HCT116 (cell line): ENCODE data around the gene FHOD3. TPM values are rescaled to one million over a fixed set of nuclear protein-coding genes. Genes with fewer than 3 reads are reported as not detected.

Experiments
- ATAC-seq: fragments of 200-7000 bp; cut with Tn5 transposase; 2 replicates; pipeline ENCODE4 v1.9.1; 2020; ENCODE audit warnings: mild to moderate bottlenecking, moderate library complexity
- BruUV-seq: library from RNA; stranded (reverse); fragments of 400-500 nt; replicated peaks from 2 replicates; lab custom pipeline; 2021; lab: Mats Ljungman, UMichigan
- CTCF ChIA-PET: fragments of 300-600 bp; sonication (Branson Sonifier 250); formaldehyde crosslinking; loops from one replicate; lab custom pipeline; 2021; ENCODE audit warnings: antibody characterized with exemption; lab: Charles Lee
- POLR2A ChIA-PET: fragments of 300-600, 350-600 bp; sonication (Branson Sonifier 250); formaldehyde crosslinking; loops from one replicate; lab custom pipeline; 2021; ENCODE audit warnings: antibody characterized with exemption; lab: Charles Lee
- RAD21 ChIA-PET, 2 experiments: fragments of 300-600 bp; sonication (Branson Sonifier 250); formaldehyde crosslinking; loops; one replicate each; lab custom pipeline; 2023; ENCODE audit warnings: low total read pairs in 2 of 2; ENCODE audit not compliant: uncharacterized antibody in 2 of 2, unreplicated experiment in 2 of 2, low non-redundant PET in 1 of 2; lab: Charles Lee
- DNase-seq: peaks from one replicate; pipeline ENCODE4 v3.0.0-alpha.2; 2010; ENCODE audit warnings: low read depth, low spot score
- H2AFZ ChIP-seq: fragments of 200-600 bp; shearing (Covaris generic), sonication (generic); 2 replicates; pipeline ENCODE4 v1.6.1; 2017; ENCODE audit warnings: low read depth, mixed run types, mixed read lengths, antibody characterized with exemption, low read length; ENCODE audit not compliant: poor library complexity, severe bottlenecking
- H3K27ac ChIP-seq: 2 replicates; pipeline ENCODE4 v1.5.1; 2012; ENCODE audit warnings: low read depth, low read length
- H3K27me3 ChIP-seq: fragments of 200-600 bp; sonication (generic); 2 replicates; pipeline ENCODE4 v1.6.1; 2016; ENCODE audit warnings: mixed run types, low read length, mixed read lengths; ENCODE audit not compliant: insufficient read depth
- H3K36me3 ChIP-seq, 2 experiments: fragments of 200-500 bp in 1 of 2; fragments of 200-600 bp in 1 of 2; sonication (Bioruptor generic) in 1 of 2; sonication (generic) in 1 of 2; 2 replicates each; pipeline versions ENCODE4 v1.5.1 to v1.6.1; 2014 to 2016; ENCODE audit warnings: low read length in 2 of 2, inconsistent platforms in 1 of 2, mixed read lengths in 1 of 2, mixed run types in 1 of 2; ENCODE audit not compliant: insufficient read depth in 2 of 2, control insufficient read depth in 1 of 2
- H3K4me1 ChIP-seq, 2 experiments: fragments of 200-600 bp in 1 of 2; sonication (generic) in 1 of 2; 2 replicates each; pipeline versions ENCODE4 v1.5.1 to v1.6.1; 2012 to 2017; ENCODE audit warnings: low read length in 2 of 2, inconsistent platforms in 1 of 2, mild to moderate bottlenecking in 1 of 2, mixed read lengths in 1 of 2, mixed run types in 1 of 2, moderate library complexity in 1 of 2; ENCODE audit not compliant: insufficient read depth in 2 of 2, control insufficient read depth in 1 of 2
- H3K4me2 ChIP-seq: fragments of 200-600 bp; sonication (generic); 2 replicates; pipeline ENCODE4 v1.6.1; 2017; ENCODE audit warnings: mixed run types, low read length, mixed read lengths
- H3K4me3 ChIP-seq, 2 experiments: fragments of 200-600 bp in 1 of 2; sonication (generic) in 1 of 2; replicated peaks in 1 of 2; 2 replicates each; pipeline ENCODE4 v1.5.1; 2011 to 2016; ENCODE audit warnings: low read length in 2 of 2, control low read depth in 1 of 2, low read depth in 1 of 2, mild to moderate bottlenecking in 1 of 2, mixed read lengths in 1 of 2, mixed run types in 1 of 2
- H3K79me2 ChIP-seq: fragments of 200-600 bp; sonication (generic); 2 replicates; pipeline ENCODE4 v1.6.1; 2017; ENCODE audit warnings: mild to moderate bottlenecking, mixed run types, low read length, moderate library complexity, mixed read lengths; ENCODE audit not compliant: insufficient read depth
- H3K9ac ChIP-seq: fragments of 200-600 bp; sonication (generic); 2 replicates; pipeline ENCODE4 v1.6.1; 2016; ENCODE audit warnings: low read length, mixed read lengths
- H3K9me2 ChIP-seq: fragments of 200-600 bp; sonication (generic), shearing (Covaris generic); 2 replicates; pipeline ENCODE4 v1.6.1; 2017; ENCODE audit warnings: mixed run types, mild to moderate bottlenecking, moderate library complexity; ENCODE audit not compliant: insufficient read depth
- H3K9me3 ChIP-seq, 2 experiments: fragments of 200-500 bp in 1 of 2; fragments of 200-600 bp in 1 of 2; sonication (Bioruptor generic) in 1 of 2; sonication (generic) in 1 of 2; 2 replicates each; pipeline ENCODE4 v1.6.1; 2014 to 2017; ENCODE audit warnings: low read length in 2 of 2, mixed read lengths in 2 of 2, inconsistent platforms in 1 of 2, low read depth in 1 of 2, mild to moderate bottlenecking in 1 of 2, mixed run types in 1 of 2, moderate library complexity in 1 of 2; ENCODE audit not compliant: control insufficient read depth in 1 of 2, insufficient read depth in 1 of 2
- H4K20me1 ChIP-seq: fragments of 200-600 bp; sonication (generic), shearing (Covaris generic); 2 replicates; pipeline ENCODE4 v1.6.1; 2017; ENCODE audit warnings: mixed run types, mild to moderate bottlenecking, moderate library complexity; ENCODE audit not compliant: insufficient read depth
- CBX3 ChIP-seq: IDR thresholded peaks from 2 replicates; pipeline ENCODE4 v1.6.1; 2012; ENCODE audit warnings: low read depth
- CEBPB ChIP-seq: IDR thresholded peaks from 2 replicates; pipeline ENCODE4 v1.6.1; 2012; ENCODE audit warnings: low read depth
- EGR1 ChIP-seq: IDR thresholded peaks from 2 replicates; pipeline ENCODE4 v1.6.1; 2012; ENCODE audit warnings: low read depth
- ELF1 ChIP-seq: IDR thresholded peaks from 2 replicates; pipeline ENCODE4 v1.6.1; 2012; ENCODE audit warnings: low read depth, borderline replicate concordance
- EZH2 ChIP-seq: fragments of 200-600 bp; sonication (generic); IDR thresholded peaks from 2 replicates; pipeline ENCODE4 v1.6.1; 2017; ENCODE audit warnings: antibody characterized with exemption, mixed run types
- EZH2phosphoT487 ChIP-seq: fragments of 200-600 bp; IDR thresholded peaks from 2 replicates; pipeline ENCODE4 v1.6.1; 2018; ENCODE audit warnings: antibody characterized with exemption, borderline replicate concordance
- FOSL1 ChIP-seq: IDR thresholded peaks from 2 replicates; pipeline ENCODE4 v1.6.1; 2012; ENCODE audit warnings: low read depth
- JUND ChIP-seq: IDR thresholded peaks from 2 replicates; pipeline ENCODE4 v1.6.1; 2012
- POLR2A ChIP-seq: IDR thresholded peaks from 2 replicates; pipeline ENCODE4 v1.7.0; 2011; ENCODE audit warnings: borderline replicate concordance; ENCODE audit not compliant: insufficient read depth, insufficient read length; ENCODE audit errors: extremely low read depth
- POLR2AphosphoS5 ChIP-seq: IDR thresholded peaks from 2 replicates; pipeline ENCODE4 v1.6.1; 2011; ENCODE audit warnings: mild to moderate bottlenecking, low read depth, low read length, moderate library complexity
- RAD21 ChIP-seq: IDR thresholded peaks from 2 replicates; pipeline ENCODE4 v1.6.1; 2012; ENCODE audit warnings: low read depth, mild to moderate bottlenecking
- SRF ChIP-seq: IDR thresholded peaks from 2 replicates; pipeline ENCODE4 v1.6.1; 2012; ENCODE audit warnings: low read depth
- YY1 ChIP-seq: IDR thresholded peaks from 2 replicates; pipeline ENCODE4 v1.6.1; 2011; ENCODE audit warnings: low read length, low read depth, moderate library complexity, mild to moderate bottlenecking; ENCODE audit not compliant: insufficient replicate concordance; ENCODE audit errors: extremely low read depth
- ZFX ChIP-seq: fragments of 450-650 bp; IDR thresholded peaks from 2 replicates; pipeline ENCODE4 v1.6.1; 2017
- ZNF274 ChIP-seq: fragments of 200-500 bp; sonication (Bioruptor generic); IDR thresholded peaks from 2 replicates; pipeline ENCODE4 v1.6.1; 2014; ENCODE audit warnings: mild to moderate bottlenecking, low read depth, low read length, inconsistent platforms
- intact Hi-C: fragments of 100-400 bp; cut with micrococcal nuclease; formaldehyde crosslinking; loops from 2 replicates; pipeline ENCODE4 v1.10.0; 2022
- total RNA-seq: library from RNA; stranded (reverse); gene quantifications from one replicate; pipeline ENCODE4 v1.2.1, GENCODE V29; 2021; ENCODE audit not compliant: unreplicated experiment
- TF ChIP-seq, protein P1 (sequence below): IDR thresholded peaks from 2 replicates; pipeline ENCODE4 v1.6.1; 2012
- TF ChIP-seq, protein P2 (sequence below): IDR thresholded peaks from 2 replicates; pipeline ENCODE4 v1.6.1; 2011; ENCODE audit warnings: mild to moderate bottlenecking, low read length, moderate library complexity; ENCODE audit not compliant: insufficient replicate concordance; ENCODE audit errors: extremely low read depth
- TF ChIP-seq, protein P3 (sequence below): IDR thresholded peaks from 2 replicates; pipeline ENCODE4 v1.6.1; 2012
- TF ChIP-seq, protein P4 (sequence below), 3 experiments: fragments of 200-600 bp in 1 of 3; sonication (generic) in 1 of 3; IDR thresholded peaks in 2 of 3; conservative IDR thresholded peaks in 1 of 3; 2 replicates each; pipeline ENCODE4 v1.5.1; 2012 to 2017; ENCODE audit warnings: low read depth in 2 of 3, low read length in 2 of 3, antibody characterized with exemption in 1 of 3, borderline replicate concordance in 1 of 3, control low read depth in 1 of 3, mild to moderate bottlenecking in 1 of 3, mixed read lengths in 1 of 3, mixed run types in 1 of 3, moderate library complexity in 1 of 3; ENCODE audit not compliant: insufficient read depth in 1 of 3
- TF ChIP-seq, protein P5 (sequence below): IDR thresholded peaks from 2 replicates; pipeline ENCODE4 v1.6.1; 2012; ENCODE audit warnings: low read depth

The FHOD3 gene
- total RNA-seq, 1 experiment from 2014 or later = 4.0 TPM

DNA sequence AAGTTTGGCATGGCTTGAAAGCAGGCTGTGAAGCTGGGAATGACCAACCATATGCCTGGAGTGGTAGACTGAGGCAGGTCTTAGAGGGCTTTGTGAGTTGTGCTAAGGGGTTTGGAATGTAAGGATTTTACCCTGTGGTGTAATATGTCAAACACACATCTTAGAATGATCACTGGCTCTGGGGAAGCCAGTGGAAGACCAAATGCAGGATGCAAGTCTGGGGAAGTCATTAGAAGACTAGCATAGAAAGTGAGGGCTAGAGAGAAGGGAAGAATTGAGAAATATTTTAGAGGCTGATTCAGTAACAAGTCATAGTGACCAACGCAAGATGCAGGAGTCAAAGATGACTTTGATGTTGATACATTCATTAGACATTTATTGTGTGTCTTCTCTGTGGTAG, 3.5 kb upstream of the FHOD3 start:
- peaks cover 0 to 13% of the 10 kb centered on the region in 2 experiments; a peak in 2 of 4 replicates for H3K4me1 ChIP-seq
- no peaks in the 10 kb centered on the region for H3K9me3 ChIP-seq
- H3K79me2 ChIP-seq = no peaks in the 10 kb centered on the region
- no peak overlapping the region for H3K4me2 ChIP-seq
- ChIA-PET RAD21 (no interaction called here), CTCF (no interaction called here), POLR2A (no interaction called here)
- intact Hi-C loops = no loop called here
- no peak overlapping the region for H3K4me3 ChIP-seq
- DNase-seq (no peak), ATAC-seq (no peak)
- no peaks in the 10 kb centered on the region for H4K20me1 ChIP-seq
- no peaks in the 10 kb centered on the region for H3K36me3 ChIP-seq
- no peaks in the 10 kb centered on the region for H3K27me3 ChIP-seq
- TF ChIP-seq JUND (no peak), RAD21 (no peak), FOSL1 (no peak), CEBPB (no peak), YY1 (no peak), EGR1 (no peak), POLR2AphosphoS5 (no peak), CBX3 (no peak), EZH2phosphoT487 (no peak), SRF (no peak), ELF1 (no peak), POLR2A (no peak), EZH2 (no peak), ZFX (no peak), ZNF274 (no peak)
- TF ChIP-seq, protein P1, sequence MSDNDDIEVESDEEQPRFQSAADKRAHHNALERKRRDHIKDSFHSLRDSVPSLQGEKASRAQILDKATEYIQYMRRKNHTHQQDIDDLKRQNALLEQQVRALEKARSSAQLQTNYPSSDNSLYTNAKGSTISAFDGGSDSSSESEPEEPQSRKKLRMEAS = no peak
- TF ChIP-seq, protein P2, sequence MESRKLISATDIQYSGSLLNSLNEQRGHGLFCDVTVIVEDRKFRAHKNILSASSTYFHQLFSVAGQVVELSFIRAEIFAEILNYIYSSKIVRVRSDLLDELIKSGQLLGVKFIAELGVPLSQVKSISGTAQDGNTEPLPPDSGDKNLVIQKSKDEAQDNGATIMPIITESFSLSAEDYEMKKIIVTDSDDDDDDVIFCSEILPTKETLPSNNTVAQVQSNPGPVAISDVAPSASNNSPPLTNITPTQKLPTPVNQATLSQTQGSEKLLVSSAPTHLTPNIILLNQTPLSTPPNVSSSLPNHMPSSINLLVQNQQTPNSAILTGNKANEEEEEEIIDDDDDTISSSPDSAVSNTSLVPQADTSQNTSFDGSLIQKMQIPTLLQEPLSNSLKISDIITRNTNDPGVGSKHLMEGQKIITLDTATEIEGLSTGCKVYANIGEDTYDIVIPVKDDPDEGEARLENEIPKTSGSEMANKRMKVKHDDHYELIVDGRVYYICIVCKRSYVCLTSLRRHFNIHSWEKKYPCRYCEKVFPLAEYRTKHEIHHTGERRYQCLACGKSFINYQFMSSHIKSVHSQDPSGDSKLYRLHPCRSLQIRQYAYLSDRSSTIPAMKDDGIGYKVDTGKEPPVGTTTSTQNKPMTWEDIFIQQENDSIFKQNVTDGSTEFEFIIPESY = no peak
- TF ChIP-seq, protein P3, sequence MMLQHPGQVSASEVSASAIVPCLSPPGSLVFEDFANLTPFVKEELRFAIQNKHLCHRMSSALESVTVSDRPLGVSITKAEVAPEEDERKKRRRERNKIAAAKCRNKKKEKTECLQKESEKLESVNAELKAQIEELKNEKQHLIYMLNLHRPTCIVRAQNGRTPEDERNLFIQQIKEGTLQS = no peak
- TF ChIP-seq, protein P4, sequence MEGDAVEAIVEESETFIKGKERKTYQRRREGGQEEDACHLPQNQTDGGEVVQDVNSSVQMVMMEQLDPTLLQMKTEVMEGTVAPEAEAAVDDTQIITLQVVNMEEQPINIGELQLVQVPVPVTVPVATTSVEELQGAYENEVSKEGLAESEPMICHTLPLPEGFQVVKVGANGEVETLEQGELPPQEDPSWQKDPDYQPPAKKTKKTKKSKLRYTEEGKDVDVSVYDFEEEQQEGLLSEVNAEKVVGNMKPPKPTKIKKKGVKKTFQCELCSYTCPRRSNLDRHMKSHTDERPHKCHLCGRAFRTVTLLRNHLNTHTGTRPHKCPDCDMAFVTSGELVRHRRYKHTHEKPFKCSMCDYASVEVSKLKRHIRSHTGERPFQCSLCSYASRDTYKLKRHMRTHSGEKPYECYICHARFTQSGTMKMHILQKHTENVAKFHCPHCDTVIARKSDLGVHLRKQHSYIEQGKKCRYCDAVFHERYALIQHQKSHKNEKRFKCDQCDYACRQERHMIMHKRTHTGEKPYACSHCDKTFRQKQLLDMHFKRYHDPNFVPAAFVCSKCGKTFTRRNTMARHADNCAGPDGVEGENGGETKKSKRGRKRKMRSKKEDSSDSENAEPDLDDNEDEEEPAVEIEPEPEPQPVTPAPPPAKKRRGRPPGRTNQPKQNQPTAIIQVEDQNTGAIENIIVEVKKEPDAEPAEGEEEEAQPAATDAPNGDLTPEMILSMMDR (IDR thresholded peaks at IDR 0.05 in 2 of 3, conservative IDR thresholded peaks at IDR 0.05 in 1 of 3; ENCODE audit: borderline replicate concordance in 1 of 3, insufficient read depth in 1 of 3, low read depth in 2 of 3, low read length in 2 of 3) = no peak
- TF ChIP-seq, protein P5, sequence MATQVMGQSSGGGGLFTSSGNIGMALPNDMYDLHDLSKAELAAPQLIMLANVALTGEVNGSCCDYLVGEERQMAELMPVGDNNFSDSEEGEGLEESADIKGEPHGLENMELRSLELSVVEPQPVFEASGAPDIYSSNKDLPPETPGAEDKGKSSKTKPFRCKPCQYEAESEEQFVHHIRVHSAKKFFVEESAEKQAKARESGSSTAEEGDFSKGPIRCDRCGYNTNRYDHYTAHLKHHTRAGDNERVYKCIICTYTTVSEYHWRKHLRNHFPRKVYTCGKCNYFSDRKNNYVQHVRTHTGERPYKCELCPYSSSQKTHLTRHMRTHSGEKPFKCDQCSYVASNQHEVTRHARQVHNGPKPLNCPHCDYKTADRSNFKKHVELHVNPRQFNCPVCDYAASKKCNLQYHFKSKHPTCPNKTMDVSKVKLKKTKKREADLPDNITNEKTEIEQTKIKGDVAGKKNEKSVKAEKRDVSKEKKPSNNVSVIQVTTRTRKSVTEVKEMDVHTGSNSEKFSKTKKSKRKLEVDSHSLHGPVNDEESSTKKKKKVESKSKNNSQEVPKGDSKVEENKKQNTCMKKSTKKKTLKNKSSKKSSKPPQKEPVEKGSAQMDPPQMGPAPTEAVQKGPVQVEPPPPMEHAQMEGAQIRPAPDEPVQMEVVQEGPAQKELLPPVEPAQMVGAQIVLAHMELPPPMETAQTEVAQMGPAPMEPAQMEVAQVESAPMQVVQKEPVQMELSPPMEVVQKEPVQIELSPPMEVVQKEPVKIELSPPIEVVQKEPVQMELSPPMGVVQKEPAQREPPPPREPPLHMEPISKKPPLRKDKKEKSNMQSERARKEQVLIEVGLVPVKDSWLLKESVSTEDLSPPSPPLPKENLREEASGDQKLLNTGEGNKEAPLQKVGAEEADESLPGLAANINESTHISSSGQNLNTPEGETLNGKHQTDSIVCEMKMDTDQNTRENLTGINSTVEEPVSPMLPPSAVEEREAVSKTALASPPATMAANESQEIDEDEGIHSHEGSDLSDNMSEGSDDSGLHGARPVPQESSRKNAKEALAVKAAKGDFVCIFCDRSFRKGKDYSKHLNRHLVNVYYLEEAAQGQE = no peak
- BruUV-seq = no TSS peak
- H2AFZ ChIP-seq = no peak overlapping the region
- H3K9me2 ChIP-seq = no peaks in the 10 kb centered on the region
- H3K27ac ChIP-seq = no peak overlapping the region
- no peak overlapping the region for H3K9ac ChIP-seq
